ENCODE data around the gene GON4L.
"Not testable (repeated sequence)": the region's sequence is repeated elsewhere in the genome, so short reads cannot be mapped to it uniquely, and the experiment has no call there.

GON4L gene

DNA sequence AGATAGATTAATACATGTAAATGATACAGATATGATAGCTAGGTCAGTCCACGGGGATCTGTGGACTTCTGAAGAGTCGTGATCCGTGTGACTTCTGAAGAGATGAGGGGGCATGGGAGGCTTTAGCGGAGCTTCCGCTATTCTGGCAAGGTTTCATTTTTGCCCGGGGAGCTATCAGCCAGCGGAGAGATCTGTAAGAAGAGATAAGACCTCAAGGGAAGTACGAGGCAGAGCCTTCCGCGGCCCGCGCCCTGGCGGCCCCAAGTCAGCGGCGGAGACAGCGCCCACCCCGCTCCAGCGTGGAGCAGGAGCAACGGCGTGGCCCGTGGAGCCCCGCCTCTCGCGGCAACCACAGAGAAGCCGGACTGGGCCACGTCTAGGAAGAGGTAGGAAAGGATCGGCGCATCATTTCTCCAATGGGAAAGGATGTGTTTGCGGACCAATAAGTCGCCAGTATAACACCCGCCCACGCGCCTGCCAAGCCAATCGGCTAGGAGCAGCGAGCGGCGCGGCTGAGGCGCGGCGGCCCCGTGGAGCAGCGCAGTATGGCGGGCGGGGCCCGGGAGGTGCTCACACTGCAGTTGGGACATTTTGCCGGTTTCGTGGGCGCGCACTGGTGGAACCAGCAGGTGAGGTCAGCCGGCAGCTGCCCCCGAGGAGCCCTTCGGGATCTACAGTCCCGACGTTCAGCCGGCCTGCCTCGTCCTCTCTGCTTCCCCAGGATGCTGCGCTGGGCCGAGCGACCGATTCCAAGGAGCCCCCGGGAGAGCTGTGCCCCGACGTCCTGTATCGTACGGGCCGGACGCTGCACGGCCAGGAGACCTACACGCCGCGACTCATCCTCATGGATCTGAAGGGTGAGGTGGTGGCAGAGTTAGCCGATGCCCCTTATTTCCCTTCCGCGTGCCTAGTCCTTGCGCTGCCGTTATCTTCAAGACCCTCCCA is 111.5 kb downstream of the GON4L start:
- peak; percentile 96 to 97 for DNase-seq

DNA sequence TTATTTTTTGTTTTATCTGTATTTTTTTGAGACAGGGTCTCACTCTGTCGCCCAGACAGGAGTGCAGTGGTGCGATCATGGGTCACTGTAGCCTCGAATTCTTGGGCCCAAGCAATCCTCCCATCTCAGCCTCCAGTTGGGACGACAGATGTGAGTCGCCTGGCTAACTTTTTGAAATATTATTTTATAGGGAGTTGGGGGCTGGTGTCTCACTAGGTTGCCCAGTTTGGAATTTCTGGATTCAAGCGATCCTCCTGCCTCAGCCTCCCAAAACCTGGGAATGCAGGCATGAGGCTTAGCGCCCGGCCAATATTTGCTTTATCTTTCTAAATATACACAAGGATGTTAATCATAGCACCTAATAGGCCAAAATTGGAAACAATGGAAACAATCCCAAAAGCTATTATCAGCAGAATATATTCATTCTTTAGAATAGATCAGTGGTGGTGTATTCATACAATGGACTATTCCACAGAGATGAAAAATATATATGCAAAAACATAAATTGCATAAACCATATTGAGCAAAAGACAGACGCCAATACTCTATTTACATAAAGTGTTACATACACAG is 112.2 kb downstream of the GON4L start:
- DNase-seq, result no peak

DNA sequence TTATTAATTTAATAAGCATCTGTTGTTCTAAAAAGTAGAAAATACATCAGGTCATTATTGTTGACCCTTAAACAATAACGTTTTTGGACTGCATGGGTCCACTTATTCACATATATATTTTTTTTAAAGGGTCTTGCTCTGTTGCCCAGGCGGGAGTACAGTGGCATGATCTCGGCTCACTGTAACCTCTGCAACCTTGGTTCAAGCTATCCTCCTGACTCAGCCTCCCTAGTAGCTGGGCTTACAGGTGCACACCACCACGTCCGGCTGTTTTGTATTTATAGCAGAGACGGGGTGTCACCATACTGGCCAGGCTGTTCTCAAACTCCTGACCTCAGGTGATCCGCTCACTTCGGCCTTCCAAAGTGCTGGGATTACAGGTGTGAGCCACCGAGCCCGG is 115.1 kb downstream of the GON4L start:
- no peak for DNase-seq

DNA sequence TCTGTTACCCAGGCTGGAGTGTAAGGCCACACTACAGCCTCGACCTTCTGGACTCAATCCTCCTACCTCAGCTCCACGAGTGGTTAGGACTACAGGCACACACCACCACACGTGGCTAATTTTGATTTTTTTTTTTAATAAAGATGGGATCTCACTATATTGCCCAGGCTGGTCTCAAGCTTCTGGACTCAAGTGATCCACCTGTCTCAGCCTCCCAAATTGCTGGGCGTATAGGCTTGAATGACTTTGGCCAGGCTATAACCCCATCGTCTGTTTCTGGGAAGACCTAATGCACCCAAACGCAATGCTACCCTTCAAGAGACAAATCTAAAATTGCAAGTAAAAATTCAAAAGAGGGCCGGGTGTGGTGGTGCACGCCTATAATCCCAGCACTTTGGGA is 116.0 kb downstream of the GON4L start:
- DNase-seq, result no peak

DNA sequence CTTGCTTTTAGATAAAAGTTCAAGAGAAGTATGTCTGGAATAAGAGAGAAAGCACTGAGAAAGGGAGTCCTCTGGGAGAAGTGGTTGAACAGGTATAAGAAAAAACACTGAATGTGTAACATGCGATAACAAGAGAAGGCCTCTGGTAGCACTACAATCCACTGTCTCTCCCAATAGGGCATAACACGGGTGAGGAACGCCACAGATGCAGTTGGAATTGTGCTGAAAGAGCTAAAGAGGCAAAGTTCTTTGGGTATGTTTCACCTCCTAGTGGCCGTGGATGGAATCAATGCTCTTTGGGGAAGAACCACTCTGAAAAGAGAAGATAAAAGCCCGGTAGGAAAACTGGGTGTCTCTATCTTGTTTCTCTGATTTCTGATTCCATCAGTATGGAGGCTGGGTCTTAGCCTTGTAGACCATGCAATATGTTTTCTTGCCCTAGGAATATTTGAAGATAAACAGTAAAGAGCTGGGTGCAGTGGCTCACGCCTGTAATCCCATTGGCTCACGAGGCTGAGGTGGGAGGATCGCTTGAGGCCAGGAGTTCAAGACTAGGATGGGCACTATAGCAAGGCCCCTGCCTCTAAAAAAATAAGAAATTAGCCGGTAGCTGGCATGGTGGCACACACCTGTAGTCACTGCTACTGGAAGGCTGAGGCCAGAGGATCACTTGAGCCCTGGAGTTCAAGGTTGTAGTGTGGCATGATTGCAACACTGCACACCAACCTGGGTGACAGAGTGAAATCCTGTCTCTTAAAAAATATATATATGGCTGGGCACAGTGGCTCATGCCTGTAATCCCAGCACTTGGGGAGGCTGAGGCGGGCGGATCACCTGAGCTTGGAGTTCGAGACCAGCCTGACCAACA is 127.7 kb downstream of the GON4L start:
- peak; percentile 14 to 25 for DNase-seq

GRCh38 chr1:155725142-155725541 is 131.9 kb downstream of the GON4L start:
- DNase-seq, result no peak

GRCh38 chr1:155719703-155720102 is 137.3 kb downstream of the GON4L start:
- DNase-seq, result no peak

- DNase-seq, result not testable (repeated sequence)
Measured at GRCh38 chr1:155718524-155719115, 138.4 kb downstream of the GON4L start.

- DNase-seq, result no peak
Measured at GRCh38 chr1:155717041-155717440, 140.0 kb downstream of the GON4L start.

- DNase-seq, result no peak
Measured at GRCh38 chr1:155715777-155716176, 141.2 kb downstream of the GON4L start.

- DNase-seq, result not testable (repeated sequence)
Measured at GRCh38 chr1:155715056-155715455, 142.0 kb downstream of the GON4L start.

GRCh38 chr1:155713075-155713474 is 143.9 kb downstream of the GON4L start:
- no peak for DNase-seq

GRCh38 chr1:155712636-155713035 is 144.4 kb downstream of the GON4L start:
- DNase-seq, result not testable (repeated sequence)

- DNase-seq, result not testable (repeated sequence)
Measured at GRCh38 chr1:155711457-155711856, 145.6 kb downstream of the GON4L start.

GRCh38 chr1:155709391-155709790 is 147.6 kb downstream of the GON4L start:
- DNase-seq, result no peak

GRCh38 chr1:155706139-155706538 is 150.9 kb downstream of the GON4L start:
- no peak for DNase-seq

GRCh38 chr1:155704414-155704813 is 152.6 kb downstream of the GON4L start:
- not testable (repeated sequence) for DNase-seq

DNA sequence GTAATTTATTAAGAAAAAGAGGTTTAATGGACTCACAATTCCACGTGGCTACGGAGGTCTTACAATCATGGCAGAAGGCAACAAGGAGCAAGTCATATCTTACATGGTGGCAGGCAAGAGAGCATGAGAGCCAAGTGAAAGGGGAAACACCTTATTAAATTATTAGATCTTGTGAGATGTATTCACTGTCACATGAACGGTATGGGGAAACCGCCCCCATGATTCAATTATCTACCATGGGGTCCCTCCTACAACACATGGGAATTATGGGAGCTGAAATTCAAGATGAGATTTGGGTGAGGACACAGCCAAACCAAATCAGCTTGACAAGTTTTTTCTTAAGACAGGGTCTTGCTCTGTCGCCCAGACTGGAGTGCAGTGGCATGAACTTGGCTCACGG is 153.8 kb downstream of the GON4L start:
- DNase-seq, result no peak

GRCh38 chr1:155701675-155702074 is 155.3 kb downstream of the GON4L start:
- DNase-seq, result not testable (repeated sequence)
